AG04450 (cell line): Measurements from ENCODE around the gene EPS15. TPM values are rescaled to one million over a fixed set of nuclear protein-coding genes. Genes with fewer than 3 reads are reported as not detected.
"Not testable (repeated sequence)": the region's sequence is repeated elsewhere in the genome, so short reads cannot be mapped to it uniquely, and the experiment has no call there.

Experiments
- CTCF ChIA-PET: fragments of 300-600, 350-600 bp; formaldehyde crosslinking; extraction: SDS; loops from one replicate; lab custom pipeline; 2022; ENCODE audit warnings: antibody characterized with exemption, inconsistent platforms; lab: Charles Lee
- POLR2A ChIA-PET: fragments of 350-600 bp; formaldehyde crosslinking; extraction: SDS; loops from one replicate; lab custom pipeline; 2021; ENCODE audit warnings: antibody characterized with exemption, inconsistent platforms; lab: Yijun Ruan, JAX
- DNase-seq: peaks from one replicate; pipeline ENCODE4 v3.0.0-alpha.2; 2011; ENCODE audit warnings: low read depth, low spot score
- H3K27ac ChIP-seq: one replicate; pipeline ENCODE4 v1.5.1; 2012; ENCODE audit warnings: low read depth, low read length, control low read depth
- H3K27me3 ChIP-seq: one replicate; pipeline ENCODE4 v1.6.0; 2012; ENCODE audit warnings: low read length; ENCODE audit not compliant: control insufficient read depth, insufficient read depth
- H3K4me3 ChIP-seq: 2 replicates; pipeline ENCODE4 v1.5.1; 2011; ENCODE audit warnings: mild to moderate bottlenecking, low read depth, low read length, control low read depth
- H3K9me3 ChIP-seq: 2 replicates; pipeline ENCODE4 v1.5.1; 2012; ENCODE audit warnings: low read length; ENCODE audit not compliant: control insufficient read depth, insufficient read depth
- CTCF ChIP-seq: IDR thresholded peaks from 2 replicates; pipeline ENCODE4 v1.5.1; 2011; ENCODE audit warnings: low read depth, low read length, control low read depth, inconsistent platforms
- polyA plus RNA-seq: library from polyadenylated mRNA; depleted of rRNA; stranded (reverse); fragments of >200 nt; gene quantifications from 2 replicates; pipeline ENCODE4 v1.2.3, GENCODE V29; 2011

EPS15 gene
- polyA plus RNA-seq, 1 experiment = 55.4 TPM

GRCh38 chr1:51454554-51454953 lies 64.5 kb downstream of the EPS15 start:
- H3K27ac ChIP-seq = no peak overlapping the region
- no peaks in the 10 kb centered on the region for H3K27me3 ChIP-seq
- DNase-seq = no peak
- no peaks in the 10 kb centered on the region for H3K9me3 ChIP-seq
- TF ChIP-seq CTCF = no peak
- H3K4me3 ChIP-seq = no peak overlapping the region
- CTCF ChIA-PET = no interaction called here
- POLR2A ChIA-PET = no interaction called here

GRCh38 chr1:51453010-51453409 lies 66.1 kb downstream of the EPS15 start:
- Histone ChIP-seq H3K27ac (no peak overlapping the region), H3K27me3 (no peaks in the 10 kb centered on the region), H3K9me3 (no peaks in the 10 kb centered on the region), H3K4me3 (no peak overlapping the region)
- DNase-seq = no peak
- POLR2A ChIA-PET = no interaction called here
- CTCF ChIA-PET = no interaction called here
- TF ChIP-seq CTCF = no peak

- H3K9me3 ChIP-seq, CTCF ChIA-PET, POLR2A ChIA-PET, H3K27ac ChIP-seq, H3K27me3 ChIP-seq, DNase-seq, H3K4me3 ChIP-seq: not testable (repeated sequence)
Measured at GRCh38 chr1:51448844-51449454, 70.1 kb downstream of the EPS15 start.

- H3K27me3 ChIP-seq = no peaks in the 10 kb centered on the region
- no peak overlapping the region for H3K4me3 ChIP-seq
- no peak for TF ChIP-seq CTCF
- H3K9me3 ChIP-seq = no peaks in the 10 kb centered on the region
- ChIA-PET POLR2A (interaction anchor here (0.6 to 0.7 kb wide), 2 partner anchors 22 to 61 kb away, joined by 7 to 8 read pairs; no protein-coding TSS in a partner anchor), CTCF (interaction anchor here (2.3 kb wide), 1 partner anchor 90 kb away, joined by 8 read pairs; no protein-coding TSS in a partner anchor)
- DNase-seq = no peak
- H3K27ac ChIP-seq = no peak overlapping the region
Measured at GRCh38 chr1:51445351-51446090, 73.5 kb downstream of the EPS15 start.

- TF ChIP-seq CTCF = no peak
- Histone ChIP-seq H3K27me3 (no peaks in the 10 kb centered on the region), H3K27ac (no peak overlapping the region), H3K4me3 (no peak overlapping the region), H3K9me3 (no peaks in the 10 kb centered on the region)
- ChIA-PET POLR2A (interaction anchor here (0.7 kb wide), 1 partner anchor 22 kb away, joined by 7 read pairs; no protein-coding TSS in a partner anchor), CTCF (interaction anchor here (0.6 to 2.3 kb wide), 3 partner anchors 17 to 91 kb away, joined by 3 to 8 read pairs (median 3); no protein-coding TSS in a partner anchor)
- no peak for DNase-seq
Measured at GRCh38 chr1:51444534-51445192, 74.4 kb downstream of the EPS15 start.
